LHCN-M2 (cell line): ENCODE measurements around the gene HID1. TPM values are rescaled to one million over a fixed set of nuclear protein-coding genes. Genes with fewer than 3 reads are reported as not detected.
"Not testable (repeated sequence)": the region's sequence is repeated elsewhere in the genome, so short reads cannot be mapped to it uniquely, and the experiment has no call there.

Experiments used
- DNase-seq: peaks from one replicate; pipeline ENCODE4 v3.0.0-alpha.2; 2012; ENCODE audit warnings: low read depth
- total RNA-seq: library from RNA; depleted of rRNA; stranded (reverse); fragments of >200 nt; gene quantifications from 2 replicates; pipeline ENCODE4 v1.2.3, GENCODE V29; 2014

Gene HID1
- total RNA-seq, 1 experiment from 2014 or later = not detected

GRCh38 chr17:74922694-74923537, 49.6 kb downstream of the HID1 start, which contains the start of gene USH1G:
USH1G (minus strand) TSS chr17:74923255; CDS start chr17:74923073, 182 bp downstream.
- DNase-seq = no peak

- DNase-seq = no peak
Measured at GRCh38 chr17:74922172-74922571, 50.4 kb downstream of the HID1 start.

- DNase-seq = no peak
Measured at GRCh38 chr17:74921769-74922168, 50.8 kb downstream of the HID1 start.

GRCh38 chr17:74921026-74921681, 51.4 kb downstream of the HID1 start:
- no peak for DNase-seq

- DNase-seq = no peak
Measured at GRCh38 chr17:74920642-74921025, 51.9 kb downstream of the HID1 start.

- no peak for DNase-seq
Measured at GRCh38 chr17:74920306-74920620, 52.3 kb downstream of the HID1 start.

GRCh38 chr17:74919440-74920305, 52.9 kb downstream of the HID1 start:
- no peak for DNase-seq

GRCh38 chr17:74918906-74919305, 53.7 kb downstream of the HID1 start:
- DNase-seq = no peak

GRCh38 chr17:74917430-74917829, 55.1 kb downstream of the HID1 start:
- DNase-seq = no peak

- DNase-seq = no peak
Measured at GRCh38 chr17:74916851-74917199, 55.7 kb downstream of the HID1 start.

- no peak for DNase-seq
Measured at GRCh38 chr17:74916136-74916850, 56.3 kb downstream of the HID1 start.

GRCh38 chr17:74911423-74911822, 61.1 kb downstream of the HID1 start:
- DNase-seq = not testable (repeated sequence)

- not testable (repeated sequence) for DNase-seq
Measured at GRCh38 chr17:74909097-74909496, 63.5 kb downstream of the HID1 start.

GRCh38 chr17:74907012-74907411, 65.5 kb downstream of the HID1 start:
- no peak for DNase-seq

GRCh38 chr17:74906214-74906793, 66.3 kb downstream of the HID1 start:
- not testable (repeated sequence) for DNase-seq

GRCh38 chr17:74904687-74905409, 67.7 kb downstream of the HID1 start:
- DNase-seq = no peak

- DNase-seq = no peak
Measured at GRCh38 chr17:74903671-74904070, 68.9 kb downstream of the HID1 start.

- no peak for DNase-seq
Measured at GRCh38 chr17:74903034-74903433, 69.5 kb downstream of the HID1 start.

- no peak for DNase-seq
Measured at GRCh38 chr17:74901353-74902135, 71.0 kb downstream of the HID1 start.
